Activated T-helper 1 cell treated with Interleukin-2 at 50 U/mL for 16 hours (primary cell): ENCODE measurements around the gene NSMCE3.

Experiments used
- DNase-seq: peaks from one replicate; pipeline ENCODE4 v3.0.0-alpha.2; 2020; ENCODE audit warnings: low read depth

The NSMCE3 gene

DNA sequence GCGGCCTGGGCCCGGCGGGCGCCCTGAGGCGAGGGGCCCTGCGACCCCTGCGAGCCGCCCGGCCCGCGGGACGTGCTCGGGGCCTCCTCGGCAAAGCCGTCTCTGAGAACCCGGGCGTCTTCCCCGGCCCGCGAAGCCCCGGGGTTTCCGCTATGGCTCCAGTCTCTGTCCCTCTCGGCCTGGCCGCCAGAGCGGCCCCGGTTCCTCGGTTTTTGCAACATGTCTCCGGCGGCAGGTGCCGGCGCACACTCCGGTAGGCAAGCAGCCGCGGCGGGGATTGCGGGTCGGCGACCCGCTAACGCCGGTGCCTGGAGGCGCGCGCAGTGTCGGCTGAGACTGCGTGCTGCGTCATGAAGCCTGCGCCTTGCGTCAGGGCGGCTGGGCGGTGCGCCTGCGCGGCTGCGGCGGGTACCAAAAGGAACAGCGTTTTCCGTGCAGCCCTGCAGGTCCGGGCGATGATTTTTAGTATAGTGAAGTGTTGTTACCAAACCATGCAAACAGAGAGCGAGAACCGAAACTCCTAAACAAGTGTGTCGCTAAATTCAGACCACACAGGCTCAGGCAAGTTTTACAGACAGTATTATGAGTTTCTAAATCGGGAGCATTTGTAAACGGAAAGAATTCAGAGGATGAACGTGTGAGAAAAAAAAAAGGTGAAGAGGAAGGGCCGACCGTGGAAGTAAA is at the start of gene NSMCE3:
NSMCE3 (minus strand) TSS at position 338 of the 684 bp plus-strand sequence; CDS start at position 221, 117 bp downstream.
- DNase-seq = peak; percentile 86

DNA sequence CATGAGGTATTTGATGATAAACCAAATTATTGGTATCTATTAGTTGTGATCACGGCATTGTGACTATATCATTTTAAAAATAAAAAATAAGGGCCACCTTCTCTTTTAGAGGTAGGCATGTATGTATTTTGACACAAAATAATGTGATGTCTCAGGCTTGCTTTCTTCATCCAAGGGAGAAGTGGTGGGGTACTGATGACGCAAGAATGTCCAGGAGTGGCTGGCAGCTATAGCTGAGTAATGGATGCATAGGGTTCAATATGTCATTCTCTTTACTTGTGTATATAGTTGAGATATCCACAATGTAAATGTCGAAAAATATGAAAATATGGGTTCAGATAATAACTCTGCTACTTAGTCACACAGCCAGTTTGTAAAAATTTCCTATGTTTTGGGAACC is 46.8 kb upstream of the NSMCE3 start:
- DNase-seq = no peak

DNA sequence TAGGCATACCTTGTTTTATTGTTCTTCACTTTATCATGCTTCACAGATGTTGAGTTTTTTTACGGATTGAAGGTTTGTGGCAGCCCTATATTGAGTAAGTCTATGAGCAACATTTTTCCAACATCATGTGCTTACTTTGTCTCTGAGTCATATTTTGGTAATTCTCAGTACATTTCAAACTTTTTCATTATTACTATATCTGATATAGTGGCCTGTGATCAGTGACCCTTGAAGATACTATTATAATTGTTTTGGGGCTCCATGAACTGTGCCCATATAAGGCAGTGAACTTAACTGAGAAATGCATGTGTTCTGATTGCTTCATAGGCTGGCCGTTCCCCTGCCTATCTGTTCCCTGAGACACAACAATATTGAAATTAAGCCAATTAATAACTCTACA is 42.8 kb upstream of the NSMCE3 start:
- no peak for DNase-seq

DNA sequence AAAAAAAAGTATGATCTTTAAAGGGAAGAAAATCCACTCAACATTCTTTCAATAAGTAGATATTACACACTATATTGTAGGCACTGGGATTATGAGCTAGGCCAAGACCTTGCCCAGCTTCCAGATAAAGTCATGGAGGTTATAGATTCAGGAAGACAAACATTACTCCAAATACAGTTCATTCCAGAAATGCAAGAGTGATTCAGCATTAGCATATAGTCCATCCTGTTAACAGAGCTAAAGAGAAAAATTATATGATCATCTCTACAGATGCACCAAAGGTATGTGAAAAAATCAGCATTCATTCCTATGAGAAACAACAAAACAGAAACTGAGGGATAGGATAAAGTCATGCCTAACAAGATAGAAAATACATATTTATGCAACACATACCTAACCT is 42.1 kb upstream of the NSMCE3 start:
- DNase-seq = no peak

DNA sequence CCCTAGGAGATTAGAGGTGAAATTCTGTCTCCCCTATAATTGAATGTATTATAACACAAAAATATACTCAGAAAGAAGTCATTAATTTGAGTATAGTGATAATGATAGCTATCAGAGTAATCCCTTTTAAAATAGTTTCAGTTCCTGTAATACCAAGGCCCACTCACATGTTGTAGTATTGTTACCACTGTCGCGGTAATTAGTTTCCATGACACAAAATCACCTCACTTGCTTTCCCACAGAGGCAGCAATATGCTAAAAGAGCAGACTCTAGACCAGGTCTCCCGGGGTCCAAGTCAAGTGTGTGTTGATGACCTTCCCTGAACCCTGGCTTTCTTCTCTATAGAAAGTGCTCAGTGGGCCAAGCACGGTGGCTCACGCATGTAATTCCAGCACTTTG is 39.5 kb upstream of the NSMCE3 start:
- no peak for DNase-seq

DNA sequence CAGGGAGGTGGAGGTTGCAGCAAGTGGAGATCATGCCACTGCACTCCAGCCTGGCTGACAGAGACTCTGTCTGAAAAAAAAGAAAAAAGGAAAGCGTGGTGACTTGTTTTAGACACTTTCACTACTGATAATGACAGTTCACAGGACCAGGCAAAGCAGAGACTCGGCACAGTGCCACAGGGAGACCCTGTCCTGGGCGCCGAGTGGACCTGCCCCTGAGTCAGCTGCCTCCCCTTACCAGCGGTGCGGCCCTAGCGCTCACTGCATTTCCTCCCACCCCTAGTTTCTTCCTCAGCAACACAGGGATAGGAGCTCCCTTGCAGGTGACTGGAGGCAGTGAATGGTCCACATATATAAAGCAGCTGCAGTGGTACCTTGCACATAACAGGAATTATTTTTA is 38.7 kb upstream of the NSMCE3 start:
- DNase-seq = no peak

DNA sequence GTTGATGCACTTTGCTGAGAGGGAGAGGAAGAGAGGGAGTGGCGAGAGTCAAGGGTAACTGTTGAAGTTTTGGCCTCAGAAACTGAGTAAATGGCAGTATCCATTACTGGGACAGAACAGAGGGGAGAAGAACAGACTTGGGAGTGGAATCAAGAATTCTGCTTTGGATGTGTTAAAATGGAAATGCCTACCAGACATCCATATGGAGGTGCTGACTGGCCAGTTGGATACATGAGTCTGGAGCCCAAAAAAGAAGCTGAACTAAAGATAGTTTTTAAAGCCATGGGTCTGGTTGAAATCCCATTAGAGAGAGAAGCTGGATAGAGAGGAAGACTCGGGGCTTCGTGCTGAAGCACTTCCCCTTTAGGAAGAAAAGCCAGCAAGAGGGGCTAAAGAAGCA is 35.9 kb upstream of the NSMCE3 start:
- no peak for DNase-seq

DNA sequence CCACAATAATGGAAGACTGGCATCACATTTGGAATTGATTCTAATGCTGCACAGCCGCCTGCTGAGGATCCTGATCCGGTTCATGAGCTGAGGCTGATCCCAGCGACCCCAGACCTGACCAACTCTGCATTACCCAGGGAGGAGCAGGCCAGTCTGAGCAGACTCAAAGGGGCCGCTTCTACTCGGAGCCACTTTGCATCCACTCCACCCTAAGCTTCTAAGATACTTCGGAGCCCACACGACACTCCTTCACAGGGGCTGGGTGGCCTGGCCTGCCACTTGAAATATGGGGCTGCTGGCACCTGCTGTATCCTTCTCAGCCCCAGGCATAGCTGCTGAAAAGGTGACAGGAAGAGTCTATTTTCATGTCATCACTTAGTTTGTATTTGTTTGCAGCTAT is 33.2 kb upstream of the NSMCE3 start:
- DNase-seq = no peak

DNA sequence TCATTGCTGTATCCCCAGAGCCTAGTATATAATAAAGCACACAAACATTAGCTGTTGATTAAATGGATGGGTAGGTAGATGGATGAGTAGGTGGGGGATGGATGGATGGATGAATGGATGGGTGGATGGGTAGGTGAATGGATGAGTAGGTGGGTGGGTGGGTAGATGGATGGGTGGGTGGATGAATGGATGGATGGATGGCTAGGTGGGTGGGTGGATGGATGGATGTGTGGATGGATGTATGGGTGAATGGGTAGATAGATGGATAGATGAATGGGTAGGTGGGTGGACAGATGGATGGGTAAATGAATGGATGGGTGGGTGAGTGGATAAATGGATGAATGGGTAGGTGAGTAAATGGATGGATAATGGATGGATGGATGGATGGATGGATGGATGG is 30.2 kb upstream of the NSMCE3 start:
- DNase-seq = no peak

DNA sequence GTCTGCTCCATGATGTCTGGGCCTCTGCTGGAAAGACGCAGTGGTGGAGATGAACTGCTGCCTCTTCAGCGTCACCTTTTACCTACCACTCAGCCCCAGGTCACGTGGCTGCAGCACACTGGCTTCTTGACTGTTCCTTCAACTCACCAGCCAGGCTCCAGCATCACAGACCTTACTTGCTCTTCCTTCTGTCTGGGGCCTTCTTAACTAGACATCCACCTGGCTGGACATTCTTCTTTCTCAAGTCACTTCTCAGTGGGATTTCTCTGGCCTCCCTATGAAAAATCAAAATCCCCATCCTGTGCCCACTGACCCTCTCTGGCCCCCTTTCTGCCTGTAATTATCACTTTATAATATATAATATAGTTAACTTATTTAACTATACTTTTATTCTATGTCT is 29.7 kb upstream of the NSMCE3 start:
- no peak for DNase-seq

DNA sequence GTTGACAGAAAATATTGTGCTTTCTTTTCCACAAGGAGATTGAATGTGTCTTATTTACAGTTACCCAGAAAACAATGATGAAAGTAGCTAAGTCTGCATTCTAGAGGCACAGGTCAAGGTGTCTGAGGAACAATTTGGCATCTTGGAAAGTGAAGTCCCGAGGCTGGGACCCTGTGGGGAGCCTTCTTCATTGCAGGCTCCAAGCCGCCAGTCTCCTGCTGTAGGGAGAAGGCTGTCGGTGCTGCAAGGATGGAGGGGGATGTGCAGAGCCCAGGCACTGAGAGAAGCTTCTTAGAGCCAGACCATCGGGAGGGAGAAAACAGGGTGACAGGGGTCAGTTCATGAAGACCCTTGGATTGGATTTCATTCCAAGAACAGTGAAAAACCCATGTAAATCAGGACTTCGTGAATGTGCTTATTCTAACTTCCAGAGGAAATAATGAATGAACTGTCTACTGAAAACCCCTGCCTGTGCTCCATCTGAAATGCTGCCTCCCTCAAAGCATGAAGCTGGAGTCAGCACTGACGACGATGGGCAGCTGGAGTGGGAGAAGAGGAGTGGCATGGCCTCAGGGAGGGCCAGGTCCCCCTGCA is 25.2 kb upstream of the NSMCE3 start:
- DNase-seq = no peak

DNA sequence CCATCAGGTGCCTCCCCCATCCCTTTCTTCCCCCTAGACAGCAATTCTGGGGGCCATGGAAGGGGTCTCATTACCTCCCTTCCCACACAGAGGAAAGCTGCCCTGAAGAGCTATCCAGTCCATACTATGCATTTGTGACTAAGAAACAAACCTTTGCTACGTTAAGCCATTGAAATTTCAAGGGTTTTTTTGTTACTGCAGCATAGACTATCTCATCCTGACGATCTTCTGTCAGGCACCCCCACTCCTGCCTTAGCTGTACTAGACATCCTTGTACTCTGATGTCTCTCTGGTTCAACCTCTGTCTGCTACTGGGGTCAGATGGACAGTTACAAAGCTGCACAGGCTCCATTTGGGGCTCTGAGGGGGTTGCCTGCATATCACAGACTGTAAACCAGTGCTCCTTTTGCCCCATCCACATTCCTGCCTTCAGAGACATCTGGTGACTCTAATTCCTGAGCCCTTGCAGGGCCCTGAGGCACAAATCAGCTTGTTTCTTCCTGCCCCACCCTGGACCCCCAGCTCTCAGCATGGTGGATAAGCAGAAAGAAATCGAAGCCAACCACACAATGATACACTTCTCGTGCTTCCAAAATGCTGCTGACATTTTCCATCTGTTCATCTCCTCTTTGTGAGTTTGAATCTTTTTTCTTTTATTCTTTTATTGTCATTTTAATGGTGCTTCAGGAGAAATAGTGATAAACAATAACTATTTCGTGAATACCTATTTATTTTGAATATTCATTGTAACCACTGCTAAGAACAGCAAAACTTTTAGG is 21.6 kb upstream of the NSMCE3 start:
- no peak for DNase-seq

DNA sequence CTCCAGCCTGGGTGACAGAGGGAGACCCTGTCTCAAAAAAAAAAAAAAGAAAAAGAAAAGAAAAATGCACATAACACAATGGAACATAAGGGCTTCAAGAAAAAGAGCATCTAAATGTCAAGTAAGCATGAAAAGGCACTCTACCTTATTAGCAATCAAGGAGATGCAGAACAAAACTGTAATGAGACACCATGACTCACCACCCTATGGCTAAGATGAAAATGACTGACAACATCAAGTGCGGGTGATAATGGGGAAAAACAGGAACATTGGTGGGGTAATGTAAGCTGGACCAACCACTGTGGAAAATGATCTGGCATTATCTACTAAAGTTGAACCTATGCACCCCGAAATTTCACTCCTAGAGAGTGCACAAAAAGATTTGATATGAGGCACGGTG is 19.6 kb upstream of the NSMCE3 start:
- DNase-seq = no peak

DNA sequence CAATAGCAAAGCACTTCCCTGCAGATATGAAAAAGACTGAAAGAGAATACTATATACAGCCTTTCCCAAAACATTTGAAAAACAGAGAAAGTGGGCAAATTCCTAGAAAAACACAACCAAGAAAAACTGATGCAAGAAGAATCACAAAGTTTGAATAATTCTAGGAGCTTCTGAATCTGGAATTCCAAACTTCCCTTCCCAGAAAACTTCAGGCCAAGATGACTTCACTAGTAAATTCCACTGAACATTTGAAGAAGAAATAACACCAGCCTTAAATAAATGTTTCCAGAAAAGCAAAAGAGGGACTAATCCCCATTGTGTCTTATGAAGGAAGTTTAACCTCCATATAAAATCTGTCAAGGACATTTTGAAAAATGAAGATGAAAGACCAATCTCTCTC is 15.8 kb upstream of the NSMCE3 start:
- no peak for DNase-seq

DNA sequence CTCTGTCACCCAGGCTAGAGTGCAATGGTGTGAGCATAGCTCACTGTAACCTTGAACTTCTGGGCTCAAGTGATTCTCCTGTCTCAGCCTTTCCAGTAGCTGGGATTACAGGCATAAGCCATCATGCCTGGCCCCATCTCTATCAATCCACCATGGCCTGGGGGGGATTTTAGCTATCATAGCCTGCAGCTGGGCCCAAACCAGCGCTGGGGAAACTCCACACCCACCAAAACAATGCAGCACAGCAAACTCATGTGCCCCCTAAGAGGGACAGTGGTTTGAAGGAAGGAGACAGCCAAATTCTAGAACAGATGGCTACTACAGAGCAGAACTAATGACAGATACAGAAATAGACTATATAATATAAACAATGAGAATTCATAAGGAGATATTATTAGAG is 13.8 kb upstream of the NSMCE3 start:
- no peak for DNase-seq

DNA sequence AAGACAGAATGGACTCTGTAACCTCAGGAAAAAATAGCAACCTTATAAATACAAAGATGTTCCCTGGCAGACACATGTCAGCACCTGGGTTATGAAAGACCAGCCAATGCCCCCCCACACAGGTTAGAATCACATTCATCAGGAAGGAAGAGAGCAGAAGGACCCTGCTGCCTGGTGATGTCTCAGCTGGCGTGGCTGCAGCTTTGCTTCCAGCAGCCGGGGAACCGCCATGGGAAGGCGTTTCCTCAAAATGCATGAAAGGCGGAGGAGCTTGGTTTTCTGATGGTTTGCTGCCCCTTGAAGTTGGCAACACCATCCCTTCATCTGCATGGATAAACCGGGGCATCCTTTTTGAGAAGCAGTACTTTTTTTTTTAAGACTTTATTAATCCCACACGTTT is 10.9 kb upstream of the NSMCE3 start:
- DNase-seq = no peak

DNA sequence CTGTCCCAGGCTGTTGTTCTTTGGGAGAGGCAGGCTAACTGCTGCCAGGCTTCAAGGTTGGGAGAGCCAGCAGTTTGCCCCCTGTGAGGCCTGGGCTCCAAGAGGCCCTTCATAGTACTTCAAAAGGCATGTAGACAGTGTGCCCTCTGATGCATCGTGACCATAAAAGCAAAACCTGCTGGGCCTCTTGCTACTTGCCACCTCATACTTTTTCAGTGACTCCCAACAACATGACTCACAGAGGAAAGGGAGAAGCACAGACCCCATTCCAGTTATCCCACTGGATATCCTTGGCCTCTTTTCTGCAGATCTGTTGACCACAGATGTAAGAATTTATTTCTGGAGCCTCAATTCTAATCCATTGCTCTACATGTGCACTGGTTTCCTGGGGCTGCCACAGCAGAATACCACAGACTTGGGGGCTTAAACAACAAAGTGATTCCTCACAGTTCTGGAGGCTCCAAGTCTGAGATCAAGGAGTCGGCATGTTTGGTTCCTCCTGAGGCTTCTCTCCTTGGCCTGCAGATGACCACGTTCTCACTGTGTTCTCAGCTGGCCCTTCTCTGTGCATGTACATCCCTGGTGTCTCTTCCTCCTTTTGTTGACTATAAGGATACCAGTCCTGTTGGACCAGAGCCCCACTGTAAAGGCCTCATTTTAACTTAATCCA is 8.9 kb upstream of the NSMCE3 start:
- no peak for DNase-seq

DNA sequence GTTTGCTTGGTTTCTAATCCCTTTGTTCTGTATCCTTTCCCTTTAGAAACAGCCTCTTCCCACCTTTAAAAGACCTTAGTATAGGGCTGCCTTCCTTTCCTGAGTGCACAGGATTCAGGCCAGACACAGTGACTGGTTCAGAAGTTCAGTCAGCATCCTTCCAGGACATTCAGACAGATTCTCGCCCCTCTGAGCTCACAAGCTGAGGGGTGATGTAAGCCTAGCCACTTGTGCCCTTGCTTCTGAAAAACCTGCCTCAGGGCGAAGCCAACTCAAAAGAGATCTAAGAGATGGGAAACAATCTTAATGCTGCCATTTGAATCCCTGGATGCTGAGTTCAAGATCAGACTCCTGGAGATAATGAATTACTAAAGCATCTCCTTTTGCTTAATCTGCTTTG is 6.7 kb upstream of the NSMCE3 start:
- DNase-seq = no peak

DNA sequence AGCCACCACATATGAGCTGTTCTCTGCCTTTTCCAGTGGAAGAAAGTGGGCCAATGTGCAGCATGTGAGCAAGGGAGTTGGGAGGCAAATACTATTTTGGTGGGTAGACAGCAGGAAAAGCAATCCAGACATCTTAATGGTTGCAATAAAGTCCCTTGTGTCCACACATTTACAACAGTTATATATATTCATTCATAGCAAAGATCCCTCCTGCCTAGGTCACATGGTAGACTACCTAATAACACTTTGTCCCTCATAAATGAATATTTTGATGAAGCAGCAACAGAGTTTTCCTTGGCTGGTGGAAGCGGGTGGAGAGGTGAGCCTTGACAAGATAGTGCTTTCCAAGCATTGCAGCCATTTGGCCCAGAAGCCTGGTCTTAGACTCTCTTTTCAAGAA is 6.2 kb upstream of the NSMCE3 start:
- no peak for DNase-seq

DNA sequence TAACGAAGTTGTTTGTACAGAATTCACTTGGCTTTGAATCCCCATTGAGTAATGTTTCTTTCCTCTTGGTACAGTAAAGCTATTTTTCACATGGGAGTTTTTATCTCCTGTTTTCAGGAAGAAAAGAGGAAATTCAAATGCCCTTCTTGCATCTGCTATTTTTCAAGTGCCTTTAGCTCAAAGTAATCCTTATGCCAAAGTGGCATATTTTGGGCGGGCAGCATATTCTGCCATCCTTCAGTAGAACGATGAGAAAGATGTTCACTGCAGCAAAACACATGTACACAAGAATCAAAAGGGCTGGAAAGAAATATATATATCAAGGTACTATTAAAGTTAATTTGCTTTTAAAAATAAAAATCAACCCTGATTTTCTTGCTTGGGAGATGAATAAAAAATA is 5.3 kb upstream of the NSMCE3 start:
- DNase-seq = no peak

DNA sequence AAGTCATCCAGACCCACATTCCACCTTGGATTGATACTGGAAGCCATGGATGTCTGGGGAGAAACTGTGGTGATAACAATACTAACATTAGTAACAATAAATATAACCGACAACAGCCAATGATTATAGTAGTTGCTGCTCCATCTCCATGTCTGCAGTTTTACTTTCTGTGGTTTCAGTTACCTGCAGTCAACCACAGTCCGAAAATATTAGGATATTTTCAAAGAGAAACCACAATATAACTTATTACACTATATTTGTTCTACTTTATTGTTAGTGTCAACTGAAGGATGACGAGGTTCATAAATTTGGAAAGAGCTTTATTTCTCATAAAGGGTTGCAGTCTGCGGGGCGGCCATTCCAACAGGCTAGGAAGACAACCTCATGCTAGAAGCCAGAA is 2.6 kb upstream of the NSMCE3 start:
- no peak for DNase-seq

DNA sequence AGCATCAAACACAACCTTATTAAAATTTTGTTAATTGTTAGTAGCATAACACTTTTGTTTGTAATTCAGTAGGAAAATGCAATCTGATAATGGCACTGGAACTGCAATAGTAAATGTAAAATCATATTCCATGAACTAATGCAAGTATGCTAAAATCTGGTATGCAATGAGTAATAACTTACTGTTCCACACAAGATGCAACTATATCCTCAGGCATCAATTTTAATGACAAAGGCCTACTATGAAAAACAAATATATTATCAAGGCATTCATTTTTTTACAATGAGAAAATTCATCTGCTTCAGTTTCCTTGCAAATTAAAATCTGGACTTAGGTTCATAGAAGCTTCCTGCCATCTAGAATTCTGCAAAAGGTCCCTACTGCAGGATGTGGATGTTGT is 1.4 kb upstream of the NSMCE3 start:
- DNase-seq = no peak
